ENCODE data around the gene CDK11A. TPM values are rescaled to one million over a fixed set of nuclear protein-coding genes. Genes with fewer than 3 reads are reported as not detected.

Gene CDK11A
- total RNA-seq, 1 donor from 2014 or later = 51.7 TPM

DNA sequence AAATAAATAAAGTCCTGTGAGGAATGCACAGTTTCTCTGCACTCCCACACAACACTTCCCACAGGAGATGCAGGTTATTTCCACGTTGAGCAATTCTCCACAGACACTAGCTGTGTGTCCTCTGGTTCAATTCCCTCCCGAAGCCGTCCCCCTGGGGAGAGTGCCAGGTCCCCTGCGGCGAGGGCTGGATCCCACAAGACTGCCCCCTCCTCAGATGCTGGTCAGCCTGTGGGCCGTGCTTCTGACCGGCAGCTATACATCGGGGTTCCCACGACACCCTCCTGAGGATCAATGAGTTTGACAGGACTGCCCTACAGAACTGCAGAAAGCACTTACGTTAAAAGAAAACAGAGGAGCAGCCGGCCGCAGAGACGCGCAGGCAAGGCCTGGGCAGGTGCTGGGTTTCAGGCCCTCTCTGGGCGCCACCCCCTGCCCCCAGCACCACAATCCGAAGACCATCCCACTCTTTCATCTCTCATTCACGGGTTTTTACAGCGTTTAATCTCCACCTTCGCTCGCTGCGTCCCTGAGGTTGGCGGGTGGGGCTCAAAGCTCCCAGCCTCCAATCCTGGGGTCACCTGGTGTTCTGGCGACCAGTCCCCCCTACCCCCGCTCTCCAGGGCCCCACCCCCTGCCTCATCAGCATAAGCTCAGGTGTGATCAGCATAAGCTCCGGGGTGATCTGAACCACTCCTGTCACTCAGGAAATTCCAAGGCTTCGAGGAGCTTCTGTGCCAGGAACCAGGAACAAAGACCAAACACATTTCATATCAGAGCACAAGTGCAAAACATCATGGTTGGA, 40.9 kb downstream of the CDK11A start:
- no peak overlapping the region for H3K27ac ChIP-seq
- intact Hi-C loops (cut with DNase I) = no loop called here
- no peaks in the 10 kb centered on the region for H3K9me3 ChIP-seq
- no peaks in the 10 kb centered on the region for H3K27me3 ChIP-seq
- DNase-seq (no peak), ATAC-seq (peak; percentile 66)
- H3K4me3 ChIP-seq = no peak overlapping the region
- TF ChIP-seq, protein P1, sequence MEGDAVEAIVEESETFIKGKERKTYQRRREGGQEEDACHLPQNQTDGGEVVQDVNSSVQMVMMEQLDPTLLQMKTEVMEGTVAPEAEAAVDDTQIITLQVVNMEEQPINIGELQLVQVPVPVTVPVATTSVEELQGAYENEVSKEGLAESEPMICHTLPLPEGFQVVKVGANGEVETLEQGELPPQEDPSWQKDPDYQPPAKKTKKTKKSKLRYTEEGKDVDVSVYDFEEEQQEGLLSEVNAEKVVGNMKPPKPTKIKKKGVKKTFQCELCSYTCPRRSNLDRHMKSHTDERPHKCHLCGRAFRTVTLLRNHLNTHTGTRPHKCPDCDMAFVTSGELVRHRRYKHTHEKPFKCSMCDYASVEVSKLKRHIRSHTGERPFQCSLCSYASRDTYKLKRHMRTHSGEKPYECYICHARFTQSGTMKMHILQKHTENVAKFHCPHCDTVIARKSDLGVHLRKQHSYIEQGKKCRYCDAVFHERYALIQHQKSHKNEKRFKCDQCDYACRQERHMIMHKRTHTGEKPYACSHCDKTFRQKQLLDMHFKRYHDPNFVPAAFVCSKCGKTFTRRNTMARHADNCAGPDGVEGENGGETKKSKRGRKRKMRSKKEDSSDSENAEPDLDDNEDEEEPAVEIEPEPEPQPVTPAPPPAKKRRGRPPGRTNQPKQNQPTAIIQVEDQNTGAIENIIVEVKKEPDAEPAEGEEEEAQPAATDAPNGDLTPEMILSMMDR (IDR thresholded peaks at IDR 0.05) = no peak
- H3K36me3 ChIP-seq = peaks cover 3% of the 10 kb centered on the region
- H3K4me1 ChIP-seq = peaks cover 14% of the 10 kb centered on the region

DNA sequence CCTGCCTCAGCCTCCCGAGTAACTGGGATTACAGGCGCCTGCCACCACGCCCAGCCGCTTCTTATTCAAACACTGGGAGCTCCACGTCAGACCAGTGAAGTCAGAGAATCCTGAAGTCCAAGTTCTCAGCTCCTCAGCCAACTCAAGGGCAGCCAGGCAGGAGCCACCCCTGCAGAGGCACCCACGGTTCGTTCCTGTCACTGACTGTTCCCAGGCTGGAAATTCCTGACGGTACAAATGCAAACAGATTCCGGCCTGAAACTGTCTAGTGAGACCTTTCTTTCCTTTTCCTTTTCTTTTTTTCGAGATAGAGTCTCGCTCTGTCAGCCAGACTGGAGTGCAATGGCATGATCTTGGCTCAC, 43.3 kb downstream of the CDK11A start:
- peaks cover 10% of the 10 kb centered on the region for H3K4me1 ChIP-seq
- DNase-seq = no peak
- TF ChIP-seq, protein P1 (IDR thresholded peaks at IDR 0.05) = no peak

DNA sequence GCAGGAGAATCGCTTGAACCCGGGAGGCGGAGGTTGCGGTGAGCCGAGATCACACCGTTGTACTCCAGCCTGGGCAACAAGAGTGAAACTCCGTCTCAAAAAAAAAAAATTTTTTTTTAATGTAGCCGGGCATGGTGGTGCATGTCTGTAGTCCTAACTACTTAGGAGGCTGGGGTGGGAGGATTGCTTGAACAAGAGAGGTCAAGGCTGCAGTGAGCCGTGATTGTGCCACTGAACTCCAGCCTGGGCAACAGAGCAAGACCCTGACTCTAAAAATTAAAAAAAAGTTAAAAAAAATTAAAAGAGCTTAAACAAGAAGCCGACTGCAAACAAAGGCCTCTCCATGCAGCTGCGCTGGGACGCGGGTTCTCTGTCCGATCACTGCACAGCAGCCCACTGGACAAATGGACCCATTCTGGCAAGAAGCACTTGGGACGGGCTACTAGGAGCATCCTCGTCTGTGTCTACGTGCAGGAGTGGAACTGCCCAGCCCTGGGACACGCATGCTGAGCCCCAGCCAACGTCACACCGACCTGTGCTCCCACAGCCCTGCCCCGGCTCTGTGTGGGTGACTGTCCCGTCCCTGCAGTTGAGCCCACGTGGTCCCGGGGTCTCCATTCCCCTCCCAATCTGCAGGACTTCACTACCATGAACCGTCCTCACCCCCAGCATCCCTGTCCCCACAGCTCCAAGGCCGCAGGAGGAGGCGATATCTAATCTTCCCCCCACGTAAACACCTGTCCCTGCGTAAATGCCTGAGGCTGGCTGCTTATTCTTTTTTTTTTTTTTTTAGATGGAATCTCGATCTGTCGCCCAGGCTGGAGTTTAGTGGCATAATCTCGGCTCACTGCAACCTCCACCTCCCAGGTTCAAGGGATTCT, 43.9 kb downstream of the CDK11A start:
- Histone ChIP-seq H3K27ac (no peak overlapping the region), H3K27me3 (no peaks in the 10 kb centered on the region), H3K4me3 (no peak overlapping the region), H3K4me1 (peaks cover 10% of the 10 kb centered on the region), H3K36me3 (peaks cover 3% of the 10 kb centered on the region), H3K9me3 (no peaks in the 10 kb centered on the region)
- TF ChIP-seq, protein P1 (IDR thresholded peaks at IDR 0.05) = no peak
- ATAC-seq = no peak
- intact Hi-C loops (cut with DNase I) = no loop called here
- DNase-seq = no peak

More for the DNA sequence above, 43.3 kb downstream of the CDK11A start:
- H3K4me3 ChIP-seq = no peak overlapping the region
- no peak overlapping the region for H3K27ac ChIP-seq
- no peak for ATAC-seq
- no peaks in the 10 kb centered on the region for H3K9me3 ChIP-seq
- intact Hi-C loops (cut with DNase I) = no loop called here
- peaks cover 3% of the 10 kb centered on the region for H3K36me3 ChIP-seq
- H3K27me3 ChIP-seq = no peaks in the 10 kb centered on the region

DNA sequence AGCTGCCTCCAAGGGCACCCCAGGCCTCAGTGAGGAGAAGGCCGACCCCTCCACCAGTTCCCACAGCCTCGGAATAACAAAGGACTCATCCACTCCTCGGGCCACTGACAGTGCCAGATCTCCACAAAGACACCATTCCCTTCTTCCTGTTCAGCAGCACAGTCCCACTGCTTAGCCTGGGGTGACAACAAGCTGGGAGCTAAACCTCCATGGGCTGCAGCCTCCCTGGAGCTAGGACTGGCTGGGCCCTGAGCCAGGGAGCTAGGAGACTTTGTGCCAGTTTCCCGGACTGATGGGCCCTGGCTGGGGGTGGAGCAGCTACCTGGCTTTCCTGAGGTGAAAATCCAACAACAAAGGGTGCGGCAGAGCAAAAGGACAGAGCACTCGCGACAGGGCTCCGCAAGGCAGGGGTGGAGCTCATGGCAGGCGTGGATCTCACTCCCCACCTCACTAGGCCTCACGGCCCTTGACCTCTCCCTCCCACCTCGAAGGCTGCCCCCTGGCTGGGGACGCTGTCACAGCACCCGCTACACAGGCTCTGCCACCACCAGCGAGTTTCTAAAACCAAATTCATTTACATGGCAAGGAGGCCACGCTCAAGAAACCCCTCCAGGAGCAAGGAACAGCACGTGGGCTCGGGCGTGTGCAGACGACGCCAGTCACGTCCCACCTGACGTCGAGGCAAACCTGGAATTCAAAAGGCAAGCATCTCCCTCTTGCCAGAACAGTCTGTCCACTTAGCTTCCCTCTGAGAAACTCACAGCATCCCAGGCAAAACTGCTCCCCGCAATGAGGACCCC, 45.4 kb downstream of the CDK11A start:
- H3K9me3 ChIP-seq = no peaks in the 10 kb centered on the region
- intact Hi-C loops (cut with DNase I) = no loop called here
- H3K27me3 ChIP-seq = no peaks in the 10 kb centered on the region
- H3K36me3 ChIP-seq = peaks cover 6% of the 10 kb centered on the region
- peak overlapping the region; percentile 30 for H3K27ac ChIP-seq
- H3K4me3 ChIP-seq = no peak overlapping the region
- ATAC-seq (peak; percentile 7), DNase-seq (peak; percentile 61)
- peaks cover 6% of the 10 kb centered on the region for H3K4me1 ChIP-seq
- TF ChIP-seq, protein P1 (IDR thresholded peaks at IDR 0.05) = no peak

Measured in upper lobe of right lung (tissue), 1 donor.